Measurements from ENCODE around the gene CCIN. TPM values are rescaled to one million over a fixed set of nuclear protein-coding genes. Genes with fewer than 3 reads are reported as not detected.

The CCIN gene
- total and polyA plus RNA-seq, 9 of the 15 experiments (the other 6 are each of a cell fraction or from before 2014, with no cell fraction given) = not detected

GRCh38 chr9:36192196-36192595 lies 23.0 kb downstream of the CCIN start (continued):
- TF ChIP-seq PKNOX1 (IDR thresholded peaks at IDR 0.05) = no peak
- no peak for TF ChIP-seq PCBP1 (IDR thresholded peaks at IDR 0.05; ENCODE audit: low read depth, low read length, poor library complexity, severe bottlenecking)
- TF ChIP-seq ARID4B (CRISPR knock-in tag; IDR thresholded peaks at IDR 0.05) = no peak
- TF ChIP-seq ZNF780A (CRISPR knock-in tag; IDR thresholded peaks at IDR 0.05) = no peak
- no peak for TF ChIP-seq ZMIZ1 (IDR thresholded peaks at IDR 0.05; ENCODE audit: low read depth in 2 of 2, low read length in 2 of 2)
- TF ChIP-seq MCM2 (IDR thresholded peaks at IDR 0.05; ENCODE audit: low read depth) = no peak
- no peak for TF ChIP-seq TCF15 (CRISPR knock-in tag; IDR thresholded peaks at IDR 0.05)
- TF ChIP-seq ILF3 (IDR thresholded peaks at IDR 0.05; ENCODE audit: borderline replicate concordance) = no peak
- TF ChIP-seq ZNF699 (CRISPR knock-in tag; IDR thresholded peaks at IDR 0.05; ENCODE audit: insufficient replicate concordance) = no peak

Measured in K562 (cell line).